Cardiac fibroblast (primary cell): ENCODE data around the gene IPO9.
A peak's percentile ranks its signal among the peaks of the same experiment; 100 is the strongest.
"Not testable (repeated sequence)": the region's sequence is repeated elsewhere in the genome, so short reads cannot be mapped to it uniquely, and the experiment has no call there.

Experiments
- DNase-seq, 2 donors: peaks; one replicate each; pipeline versions ENCODE4 v3.0.0 to v3.0.0-alpha.2; 2010; ENCODE audit warnings: low read depth in 2 of 2
- H3K4me3 ChIP-seq, 2 donors: replicated peaks in 1 of 2; 1 replicate in 1 of 2; 2 replicates in 1 of 2; pipeline ENCODE4 v1.5.1; 2011; ENCODE audit warnings: low read depth in 2 of 2, low read length in 2 of 2, mild to moderate bottlenecking in 2 of 2, moderate library complexity in 1 of 2
- TF ChIP-seq, protein P1 (sequence below): IDR thresholded peaks from one replicate; pipeline ENCODE4 v1.5.1; 2011; ENCODE audit warnings: low read depth, mild to moderate bottlenecking, low read length, inconsistent platforms

IPO9 gene

DNA sequence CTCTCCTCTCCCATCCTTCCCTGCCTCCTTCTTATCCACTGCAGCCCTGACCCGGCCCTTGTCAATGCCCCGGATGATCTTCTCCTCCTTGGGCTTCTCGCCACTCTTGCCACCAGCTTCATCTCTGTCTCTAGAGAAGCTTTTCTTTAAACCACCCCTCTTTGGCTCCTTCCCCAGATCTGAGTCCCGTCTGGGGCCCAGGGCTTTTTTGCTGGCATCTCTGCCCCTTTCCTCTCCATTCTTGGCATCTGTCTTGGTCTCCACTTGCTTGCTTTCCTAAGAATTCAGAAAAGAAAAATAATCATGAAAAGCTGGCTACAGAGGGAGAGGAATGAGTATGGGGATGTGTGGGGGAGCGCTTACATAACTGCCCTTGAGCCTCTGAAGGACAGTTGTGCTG lies 71.5 kb downstream of the IPO9 start:
- TF ChIP-seq, protein P1, sequence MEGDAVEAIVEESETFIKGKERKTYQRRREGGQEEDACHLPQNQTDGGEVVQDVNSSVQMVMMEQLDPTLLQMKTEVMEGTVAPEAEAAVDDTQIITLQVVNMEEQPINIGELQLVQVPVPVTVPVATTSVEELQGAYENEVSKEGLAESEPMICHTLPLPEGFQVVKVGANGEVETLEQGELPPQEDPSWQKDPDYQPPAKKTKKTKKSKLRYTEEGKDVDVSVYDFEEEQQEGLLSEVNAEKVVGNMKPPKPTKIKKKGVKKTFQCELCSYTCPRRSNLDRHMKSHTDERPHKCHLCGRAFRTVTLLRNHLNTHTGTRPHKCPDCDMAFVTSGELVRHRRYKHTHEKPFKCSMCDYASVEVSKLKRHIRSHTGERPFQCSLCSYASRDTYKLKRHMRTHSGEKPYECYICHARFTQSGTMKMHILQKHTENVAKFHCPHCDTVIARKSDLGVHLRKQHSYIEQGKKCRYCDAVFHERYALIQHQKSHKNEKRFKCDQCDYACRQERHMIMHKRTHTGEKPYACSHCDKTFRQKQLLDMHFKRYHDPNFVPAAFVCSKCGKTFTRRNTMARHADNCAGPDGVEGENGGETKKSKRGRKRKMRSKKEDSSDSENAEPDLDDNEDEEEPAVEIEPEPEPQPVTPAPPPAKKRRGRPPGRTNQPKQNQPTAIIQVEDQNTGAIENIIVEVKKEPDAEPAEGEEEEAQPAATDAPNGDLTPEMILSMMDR = no peak
- DNase-seq = no peak
- no peak overlapping the region for H3K4me3 ChIP-seq

GRCh38 chr1:201901036-201901435 lies 72.1 kb downstream of the IPO9 start:
- not testable (repeated sequence) for DNase-seq

DNA sequence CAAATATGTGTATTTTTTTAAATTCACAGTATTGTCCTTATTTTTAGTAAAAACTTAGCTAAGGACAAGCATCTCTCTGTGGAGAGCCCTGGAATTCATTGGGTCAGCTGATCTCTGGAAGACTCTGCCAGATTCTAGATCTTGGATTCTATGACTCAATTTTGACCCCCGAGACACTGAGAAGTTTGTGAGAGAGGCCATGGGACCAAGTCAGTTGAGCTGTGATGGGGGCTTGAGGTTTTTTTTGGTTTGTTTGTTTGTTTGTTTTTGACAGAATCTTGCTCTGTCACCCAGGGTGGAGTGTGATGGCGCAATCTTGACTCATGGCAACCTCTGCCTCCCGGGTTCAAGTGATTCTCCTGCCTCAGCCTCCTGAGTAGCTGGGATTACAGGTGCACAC lies 73.2 kb downstream of the IPO9 start:
- H3K4me3 ChIP-seq = no peak overlapping the region
- peak; percentile 25 to 32 for DNase-seq
- TF ChIP-seq, protein P1 = no peak

More at GRCh38 chr1:201901036-201901435, 72.1 kb downstream of the IPO9 start:
- not testable (repeated sequence) for H3K4me3 ChIP-seq

- TF ChIP-seq, protein P1 = no peak
- DNase-seq = peak; percentile 58 to 68
- H3K4me3 ChIP-seq = no peak overlapping the region
Observed at GRCh38 chr1:201903135-201903534, 74.2 kb downstream of the IPO9 start.

DNA sequence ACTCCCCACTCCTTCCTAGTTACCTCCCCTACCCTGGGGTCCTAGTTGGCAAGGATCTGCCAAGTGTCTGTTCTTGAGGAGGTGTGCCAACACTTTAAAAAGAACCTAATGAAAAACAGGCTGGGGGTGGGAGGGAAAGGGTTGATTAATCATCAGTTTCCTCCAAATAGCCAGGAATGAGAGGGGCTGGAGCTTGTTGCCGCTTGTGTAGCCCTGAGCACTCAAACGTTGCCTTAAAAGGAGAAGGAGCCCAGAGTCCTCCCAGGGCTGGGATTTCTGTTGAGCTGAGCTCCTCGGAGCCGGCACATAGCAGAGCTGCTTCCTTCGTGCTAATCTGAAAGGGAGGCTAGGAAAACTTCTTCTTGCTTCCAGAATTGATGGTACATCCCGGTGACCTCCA lies 75.6 kb downstream of the IPO9 start:
- peak; percentile 88 to 89 for DNase-seq
- H3K4me3 ChIP-seq = no peak overlapping the region
- TF ChIP-seq, protein P1 = no peak

DNA sequence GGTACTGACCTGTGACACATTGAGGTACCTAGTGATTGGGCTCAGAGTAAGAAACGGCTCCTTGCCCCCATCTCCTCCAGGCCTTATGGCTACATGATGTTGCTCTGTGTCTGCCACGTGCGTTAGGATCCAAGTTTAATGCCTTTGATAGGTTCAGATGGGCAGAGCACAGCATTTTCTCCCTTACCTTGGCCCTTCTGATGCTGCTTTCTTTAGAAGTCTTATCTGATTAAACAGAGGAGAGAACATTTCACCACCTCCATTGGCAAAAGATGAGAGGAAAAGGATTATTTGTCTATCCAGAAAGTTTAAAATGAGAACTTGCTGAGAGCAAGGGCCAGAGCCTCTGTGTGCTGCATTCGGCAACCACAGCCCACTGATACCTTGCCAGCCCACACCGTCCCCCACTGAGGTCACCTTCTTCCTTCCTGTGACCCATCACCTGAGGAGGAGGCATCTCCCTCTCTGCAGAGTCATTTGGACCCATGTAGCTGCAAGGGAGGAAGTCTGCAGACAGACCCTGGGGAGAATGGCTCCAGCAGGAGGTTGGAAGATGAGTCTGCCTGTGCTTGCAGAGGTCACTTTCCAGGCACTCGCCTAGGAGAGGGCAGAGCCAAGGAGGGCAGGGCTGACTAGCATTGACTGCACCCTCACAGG lies 76.4 kb downstream of the IPO9 start:
- no peak overlapping the region for H3K4me3 ChIP-seq
- no peak for DNase-seq
- TF ChIP-seq, protein P1 = no peak

DNA sequence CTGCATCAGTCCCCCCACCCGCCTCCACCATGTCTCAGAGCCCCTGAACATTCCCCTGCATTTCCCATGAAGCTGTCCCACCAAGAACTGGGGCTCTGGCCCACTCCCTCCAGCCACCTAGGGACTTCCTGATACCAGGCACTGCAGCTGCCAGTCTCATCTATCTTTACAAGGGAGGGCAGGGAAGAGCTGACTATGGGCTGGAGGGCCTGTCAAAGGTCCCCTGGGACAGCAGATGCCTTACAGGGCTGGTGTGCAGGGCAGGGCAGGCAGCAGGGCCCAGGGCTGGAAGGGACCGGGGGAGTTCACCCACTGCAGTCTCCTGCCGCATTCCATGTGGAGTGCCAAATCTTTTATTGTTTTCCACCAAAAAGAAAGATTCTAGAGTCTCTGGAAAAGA lies 77.4 kb downstream of the IPO9 start:
- no peak overlapping the region for H3K4me3 ChIP-seq
- DNase-seq = no peak
- TF ChIP-seq, protein P1 = no peak
